GM18526 (cell line): Measurements from ENCODE around the gene ALDH16A1.

Source experiments
- POLR2A ChIP-seq: IDR thresholded peaks from 3 replicates; pipeline ENCODE4 v1.6.1; 2011; ENCODE audit not compliant: insufficient read length; ENCODE audit errors: extremely low read depth

ALDH16A1 gene

GRCh38 chr19:49431330-49431749 lies 21.7 kb upstream of the ALDH16A1 start:
- no peak for TF ChIP-seq POLR2A

- no peak for TF ChIP-seq POLR2A
These were observed 20.6 kb upstream of the ALDH16A1 start for GRCh38 chr19:49432141-49433073.

DNA sequence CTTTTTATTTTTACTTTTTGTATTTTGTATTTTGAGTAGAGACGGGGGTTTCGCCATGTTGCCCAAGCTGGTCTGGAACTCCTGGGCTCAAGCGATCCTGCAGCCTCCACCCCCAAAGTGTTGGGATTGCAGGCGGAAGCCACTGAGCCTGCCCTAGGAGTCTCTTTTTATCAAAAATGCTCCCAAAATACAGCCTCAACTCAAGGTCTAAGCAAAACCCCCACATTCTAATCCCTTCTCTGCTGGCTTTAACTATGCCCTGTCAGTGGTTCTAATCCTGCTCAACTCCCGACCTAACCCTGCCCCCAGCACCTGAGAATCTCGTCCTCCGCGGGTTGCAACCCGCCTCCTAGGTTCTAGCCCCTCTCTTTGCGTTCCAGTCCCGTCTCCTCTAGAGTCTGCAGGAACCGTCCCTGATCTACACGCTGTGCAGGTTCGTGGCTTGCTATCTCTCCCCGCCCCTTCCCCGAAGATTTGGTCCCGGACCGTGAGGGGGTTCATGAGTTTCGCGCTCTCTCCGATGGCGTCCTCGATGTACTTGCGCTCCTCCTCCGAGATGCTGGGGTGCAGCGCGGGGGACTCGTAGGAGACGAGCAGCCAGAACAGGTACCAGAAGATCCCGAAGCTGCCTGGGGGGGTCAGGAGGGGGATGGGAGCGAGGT lies 19.7 kb upstream of the ALDH16A1 start:
- no peak for TF ChIP-seq POLR2A

DNA sequence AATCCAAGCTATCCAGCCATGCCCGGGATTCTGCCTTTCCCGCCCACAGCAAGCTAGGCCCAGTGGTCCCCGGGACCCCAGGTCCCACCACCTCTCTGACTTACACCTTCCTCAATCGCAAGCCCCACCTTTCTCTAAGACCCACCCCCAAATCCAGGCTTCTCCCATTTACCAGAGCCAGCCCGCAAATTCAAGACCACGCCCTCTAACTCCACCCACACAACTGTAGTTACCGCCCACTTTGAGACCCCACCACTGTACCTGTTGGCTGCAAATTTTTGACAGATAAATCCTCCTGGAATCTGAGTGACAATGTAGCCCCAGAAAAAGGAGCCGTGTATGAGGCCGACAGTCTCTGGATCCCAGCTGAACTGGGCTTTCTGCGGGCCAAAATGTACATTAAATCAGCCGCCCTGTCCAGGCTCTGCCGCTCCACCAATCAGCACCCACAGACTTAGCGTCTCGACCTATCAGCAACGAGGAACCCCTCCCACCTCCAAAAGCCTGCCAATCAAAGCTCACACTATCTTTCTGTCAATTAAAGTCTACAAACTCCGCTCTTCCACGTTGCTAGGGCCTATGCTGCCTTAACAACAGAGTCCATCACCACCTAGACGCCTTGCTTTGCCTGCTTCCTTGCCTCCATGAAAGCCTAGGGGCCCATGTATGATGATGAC lies 18.0 kb upstream of the ALDH16A1 start:
- TF ChIP-seq POLR2A: no peak

DNA sequence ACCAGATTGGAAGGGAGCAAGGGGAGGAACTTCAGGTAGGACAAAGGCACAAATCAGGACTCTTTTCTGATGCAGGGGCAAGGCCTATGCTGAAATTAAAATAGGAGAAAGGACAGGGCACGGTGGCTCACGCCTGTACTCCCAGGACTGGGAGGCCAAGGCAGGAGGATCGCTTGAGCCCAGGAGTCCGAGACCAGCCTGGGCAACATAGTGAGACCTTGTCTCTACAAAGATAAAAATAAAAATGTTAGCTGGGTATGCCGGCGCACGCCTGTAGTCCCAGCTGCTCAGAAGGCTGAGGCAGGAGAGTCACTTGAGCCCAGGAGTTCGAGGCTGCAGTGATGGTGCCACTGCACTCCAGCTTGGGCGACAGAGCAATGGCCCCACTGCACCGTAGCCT lies 17.4 kb upstream of the ALDH16A1 start:
- no peak for TF ChIP-seq POLR2A

DNA sequence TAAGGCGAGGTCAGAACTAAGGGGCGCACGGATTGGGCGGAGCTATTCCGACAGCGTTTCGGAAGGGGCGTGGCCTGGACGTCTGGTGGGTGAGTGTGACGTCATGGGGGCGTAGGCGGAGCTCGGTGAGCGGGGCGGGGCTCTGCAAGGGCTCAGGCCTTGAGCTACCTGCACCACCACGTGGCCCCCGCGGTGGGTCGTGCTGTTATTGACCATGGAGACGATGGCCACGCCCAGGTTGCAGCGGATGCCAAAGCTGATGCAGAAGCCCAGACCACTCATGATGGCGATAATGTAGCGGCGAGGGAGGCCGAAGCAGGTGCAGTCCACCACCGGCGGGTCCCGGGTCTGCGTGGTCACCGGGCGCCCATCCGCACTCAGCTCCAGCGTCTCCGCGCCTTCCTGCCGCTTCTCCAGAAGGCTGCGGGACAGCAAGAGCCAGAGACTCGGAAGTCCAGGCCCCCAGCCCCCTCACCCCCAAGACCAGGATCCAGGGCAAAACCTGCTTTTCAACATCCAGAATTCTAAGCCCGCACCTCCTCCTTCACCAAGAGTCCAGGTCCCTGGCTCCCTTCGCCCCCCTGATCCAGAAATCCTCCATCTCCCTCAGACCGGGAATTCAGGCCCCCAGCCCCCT lies 16.5 kb upstream of the ALDH16A1 start:
- TF ChIP-seq POLR2A: no peak

DNA sequence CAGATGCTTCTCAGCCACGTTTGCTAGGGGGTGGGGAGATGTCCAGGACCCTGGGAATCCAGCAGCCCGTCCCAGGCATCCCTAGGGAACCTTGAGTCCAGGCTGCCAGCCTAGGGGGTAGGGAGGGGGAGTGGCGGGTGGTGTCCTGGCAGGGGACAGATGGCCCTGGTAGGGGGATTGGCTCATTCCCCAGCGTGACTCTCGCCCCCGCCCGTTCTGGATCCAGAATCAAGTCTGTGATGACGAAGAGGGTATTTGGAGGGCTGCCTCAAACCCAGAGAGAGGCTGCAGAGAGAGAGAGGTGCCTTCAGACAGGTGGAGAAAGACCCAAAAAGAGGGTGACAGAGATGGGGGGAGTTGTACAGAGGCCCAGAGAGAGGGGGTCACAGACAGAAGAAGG lies 15.8 kb upstream of the ALDH16A1 start:
- no peak for TF ChIP-seq POLR2A

GRCh38 chr19:49438261-49438660 lies 14.8 kb upstream of the ALDH16A1 start:
- no peak for TF ChIP-seq POLR2A

DNA sequence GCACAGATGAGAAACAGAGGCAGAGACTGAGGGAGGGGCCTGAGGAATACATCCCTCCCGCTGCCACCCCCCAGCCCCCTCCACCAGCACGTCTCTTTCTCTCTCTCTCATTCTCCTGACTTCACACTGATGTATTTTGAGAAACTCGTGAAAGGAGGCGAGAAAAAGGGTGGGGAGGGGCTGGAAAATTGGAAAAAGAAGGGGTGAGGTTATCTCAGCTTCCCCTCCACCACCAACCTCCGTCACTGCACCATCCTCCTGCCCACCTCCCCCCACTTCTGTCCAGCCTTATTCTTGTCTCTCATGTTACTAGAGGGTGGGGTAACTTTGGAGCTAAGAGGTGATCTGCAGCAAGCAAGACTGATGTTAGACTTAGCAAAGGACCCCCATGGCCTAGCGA lies 13.2 kb upstream of the ALDH16A1 start:
- TF ChIP-seq POLR2A: no peak

- TF ChIP-seq POLR2A: no peak
These were observed 12.4 kb upstream of the ALDH16A1 start for GRCh38 chr19:49440439-49441209.

DNA sequence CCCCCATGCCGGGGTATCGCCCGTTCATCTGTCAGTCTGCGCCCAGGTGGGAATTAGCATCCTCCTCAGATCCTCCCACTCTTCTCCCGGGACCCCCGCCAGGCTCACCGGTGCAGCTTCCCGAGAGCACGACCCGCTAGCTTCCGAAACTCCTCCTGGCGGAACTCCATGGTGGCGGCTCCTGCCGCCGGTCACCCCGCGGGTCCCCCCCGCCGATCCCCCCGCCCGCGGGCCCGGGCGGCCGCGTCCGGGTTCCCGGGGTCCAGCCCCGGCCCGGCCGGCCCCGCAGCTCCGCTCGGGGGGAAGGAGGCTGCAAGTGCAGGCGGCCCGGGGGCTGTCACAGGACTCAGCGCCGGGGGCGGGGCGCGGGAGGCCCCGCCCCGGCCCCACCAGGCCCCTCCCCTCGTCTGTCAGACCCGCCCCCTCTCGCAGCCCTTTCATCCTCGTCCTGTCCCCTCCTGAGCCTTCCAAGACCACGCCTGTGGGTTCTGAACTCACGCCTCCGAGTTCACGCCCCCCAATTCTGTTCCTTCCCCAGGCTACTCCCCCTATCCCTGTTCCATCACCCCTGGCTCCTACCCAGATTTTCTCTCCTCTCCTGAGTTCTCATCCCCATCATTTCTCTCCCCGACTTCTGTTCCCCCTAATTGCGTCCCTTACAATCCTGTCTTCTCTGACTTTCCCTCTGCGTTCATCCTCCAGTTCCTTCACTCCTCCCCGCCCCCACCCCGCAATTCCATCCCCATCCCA lies 11.6 kb upstream of the ALDH16A1 start, which contains the start of gene SLC17A7:
TSS of gene SLC17A7 (minus strand) at position 318 of the 750 bp plus-strand sequence. CDS start at position 170, 148 bp downstream.
- TF ChIP-seq POLR2A: no peak

DNA sequence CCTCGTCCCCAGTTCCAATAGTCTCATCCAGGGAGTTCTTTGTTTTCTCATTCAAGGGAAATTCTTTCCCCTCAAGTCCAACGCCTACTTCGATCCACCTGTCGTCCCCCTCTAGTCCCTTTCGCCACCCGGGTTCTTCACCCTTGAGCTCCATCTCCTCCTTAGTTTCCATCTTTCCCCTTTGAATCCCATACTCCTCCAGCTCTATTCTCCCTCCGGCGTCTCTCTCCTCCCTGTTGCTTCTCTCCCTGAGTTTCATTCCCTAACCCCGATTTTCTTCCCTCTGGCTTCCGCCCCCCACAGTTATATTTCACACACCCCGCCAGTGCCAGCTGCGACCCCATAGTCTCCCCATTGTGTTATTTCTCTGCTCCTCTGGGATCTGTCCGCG lies 11.1 kb upstream of the ALDH16A1 start:
- TF ChIP-seq POLR2A: no peak

- TF ChIP-seq POLR2A: no peak
These were observed 10.7 kb upstream of the ALDH16A1 start for GRCh38 chr19:49442354-49442753.
